IMR-90 (cell line): ENCODE measurements around the gene SIM1. TPM values are rescaled to one million over a fixed set of nuclear protein-coding genes. Genes with fewer than 3 reads are reported as not detected.

Experiments
- ATAC-seq: fragments of 200-7000 bp; cut with Tn5 transposase; 2 replicates; pipeline ENCODE4 v1.9.1; 2020; ENCODE audit warnings: low read depth, mild to moderate bottlenecking, moderate library complexity
- BruUV-seq: library from RNA; stranded (reverse); fragments of 400-500 nt; replicated peaks from 2 replicates; lab custom pipeline; 2021; lab: Mats Ljungman, UMichigan
- CTCF ChIA-PET: fragments of 300-600 bp; formaldehyde crosslinking; extraction: SDS; loops from one replicate; lab custom pipeline; 2021; ENCODE audit warnings: antibody characterized with exemption; lab: Yijun Ruan, JAX
- POLR2A ChIA-PET: fragments of 300-600 bp; sonication (Branson Sonifier 250); formaldehyde crosslinking; loops from one replicate; lab custom pipeline; 2022; ENCODE audit warnings: antibody characterized with exemption; ENCODE audit not compliant: unreplicated experiment; lab: Charles Lee
- DNase-seq: peaks from one replicate; pipeline ENCODE4 v3.0.0; 2013
- H2AFZ ChIP-seq: replicated peaks from 2 replicates; pipeline ENCODE3; 2013; ENCODE audit warnings: low read length, mild to moderate bottlenecking; ENCODE audit not compliant: poor library complexity
- H2AK5ac ChIP-seq: 2 replicates; pipeline ENCODE4 v1.6.1; 2013; ENCODE audit warnings: low read depth, low read length, inconsistent platforms
- H2AK9ac ChIP-seq: replicated peaks from 2 replicates; pipeline ENCODE3; 2013; ENCODE audit warnings: mild to moderate bottlenecking, low read depth, low read length, moderate library complexity; ENCODE audit not compliant: poor library complexity
- H2BK120ac ChIP-seq: 2 replicates; pipeline ENCODE4 v1.6.1; 2013; ENCODE audit warnings: low read depth, low read length, inconsistent platforms
- H2BK15ac ChIP-seq: 3 replicates; pipeline ENCODE4 v1.6.1; 2013; ENCODE audit warnings: low read depth, low read length, inconsistent platforms
- H2BK20ac ChIP-seq: 2 replicates; pipeline ENCODE4 v1.6.1; 2013; ENCODE audit warnings: low read depth, mild to moderate bottlenecking, inconsistent platforms, low read length, moderate library complexity
- H2BK5ac ChIP-seq: 2 replicates; pipeline ENCODE4 v1.6.1; 2013; ENCODE audit warnings: mild to moderate bottlenecking, low read depth, low read length, inconsistent platforms; ENCODE audit not compliant: poor library complexity, severe bottlenecking
- H3K14ac ChIP-seq: replicated peaks from 2 replicates; pipeline ENCODE4 v1.6.1; 2013; ENCODE audit warnings: low read depth, low read length, inconsistent platforms
- H3K18ac ChIP-seq: 2 replicates; pipeline ENCODE4 v1.6.1; 2013; ENCODE audit warnings: low read depth, low read length, control low read depth
- H3K23ac ChIP-seq: 2 replicates; pipeline ENCODE4 v1.6.1; 2013; ENCODE audit warnings: low read depth, low read length, inconsistent platforms
- H3K27ac ChIP-seq: 2 replicates; pipeline ENCODE4 v1.5.1; 2013; ENCODE audit warnings: mild to moderate bottlenecking, control low read depth, low read length; ENCODE audit not compliant: insufficient read depth
- H3K27me3 ChIP-seq: 2 replicates; pipeline ENCODE4 v1.6.1; 2013; ENCODE audit warnings: low read length; ENCODE audit not compliant: control insufficient read depth, insufficient read depth
- H3K36me3 ChIP-seq: 2 replicates; pipeline ENCODE4 v1.6.1; 2013; ENCODE audit warnings: low read length, mixed read lengths; ENCODE audit not compliant: control insufficient read depth, insufficient read depth
- H3K4ac ChIP-seq: 2 replicates; pipeline ENCODE4 v1.6.1; 2013; ENCODE audit warnings: low read depth, low read length, inconsistent platforms
- H3K4me1 ChIP-seq: 2 replicates; pipeline ENCODE4 v1.6.1; 2013; ENCODE audit warnings: low read length, mixed read lengths; ENCODE audit not compliant: control insufficient read depth, insufficient read depth
- H3K4me2 ChIP-seq: 2 replicates; pipeline ENCODE4 v1.6.1; 2013; ENCODE audit warnings: low read depth, mild to moderate bottlenecking, control low read depth, low read length, moderate library complexity
- H3K4me3 ChIP-seq: 2 replicates; pipeline ENCODE4 v1.5.1; 2013; ENCODE audit warnings: low read depth, mild to moderate bottlenecking, control low read depth, low read length, moderate library complexity; ENCODE audit not compliant: insufficient read depth
- H3K56ac ChIP-seq: 2 replicates; pipeline ENCODE4 v1.6.1; 2013; ENCODE audit warnings: low read length, inconsistent platforms; ENCODE audit not compliant: insufficient read depth; ENCODE audit errors: extremely low read depth
- H3K79me1 ChIP-seq, 2 experiments: 2 replicates each; pipeline ENCODE4 v1.6.1; 2013; ENCODE audit warnings: low read length in 2 of 2, inconsistent platforms in 1 of 2, low read depth in 1 of 2
- H3K9ac ChIP-seq: 2 replicates; pipeline ENCODE4 v1.6.1; 2013; ENCODE audit warnings: low read depth, low read length, control low read depth
- H3K9me1 ChIP-seq: 2 replicates; pipeline ENCODE4 v1.6.1; 2013; ENCODE audit warnings: low read length, inconsistent platforms; ENCODE audit not compliant: insufficient read depth
- H3K9me3 ChIP-seq: 2 replicates; pipeline ENCODE4 v1.6.1; 2013; ENCODE audit warnings: low read length; ENCODE audit not compliant: control insufficient read depth, insufficient read depth
- H4K20me1 ChIP-seq: 2 replicates; pipeline ENCODE4 v1.6.1; 2013; ENCODE audit warnings: low read length, inconsistent platforms; ENCODE audit not compliant: insufficient read depth
- H4K5ac ChIP-seq: 2 replicates; pipeline ENCODE4 v1.6.1; 2013; ENCODE audit warnings: mild to moderate bottlenecking, low read depth, low read length, control low read depth
- H4K8ac ChIP-seq, 2 experiments: 2 replicates each; pipeline ENCODE4 v1.6.1; 2013; ENCODE audit warnings: low read depth in 2 of 2, low read length in 2 of 2, control low read depth in 1 of 2, inconsistent platforms in 1 of 2
- H4K91ac ChIP-seq: 2 replicates; pipeline ENCODE4 v1.6.1; 2013; ENCODE audit warnings: low read depth, low read length, inconsistent platforms; ENCODE audit not compliant: insufficient read depth
- BHLHE40 ChIP-seq: fragments of 150-350 bp; IDR thresholded peaks from 2 replicates; pipeline ENCODE4 v1.6.1; 2016; ENCODE audit warnings: mild to moderate bottlenecking, low read depth, low read length
- CEBPB ChIP-seq: IDR thresholded peaks from 2 replicates; pipeline ENCODE4 v1.6.1; 2012; ENCODE audit warnings: low read depth, low read length, improper control_type of control experiment
- CHD1 ChIP-seq: IDR thresholded peaks from 2 replicates; pipeline ENCODE4 v1.6.1; 2012; ENCODE audit warnings: low read depth, low read length, improper control_type of control experiment
- CTCF ChIP-seq: conservative IDR thresholded peaks from 2 replicates; pipeline ENCODE4 v1.5.1; 2012; ENCODE audit warnings: mild to moderate bottlenecking, low read depth, low read length, improper control_type of control experiment
- ELK1 ChIP-seq: fragments of 150-350 bp; IDR thresholded peaks from 2 replicates; pipeline ENCODE4 v1.6.1; 2016; ENCODE audit warnings: low read depth, mild to moderate bottlenecking, low read length, moderate library complexity, borderline replicate concordance
- FOS ChIP-seq: fragments of 150-350 bp; IDR thresholded peaks from 2 replicates; pipeline ENCODE4 v1.6.1; 2016; ENCODE audit warnings: low read depth, low read length
- MAFK ChIP-seq: IDR thresholded peaks from 2 replicates; pipeline ENCODE4 v1.6.1; 2012; ENCODE audit warnings: low read depth, low read length, improper control_type of control experiment
- MAZ ChIP-seq: IDR thresholded peaks from 2 replicates; pipeline ENCODE4 v1.6.1; 2012; ENCODE audit warnings: low read depth, mild to moderate bottlenecking, low read length, improper control_type of control experiment, moderate library complexity, borderline replicate concordance
- MXI1 ChIP-seq: IDR thresholded peaks from 2 replicates; pipeline ENCODE4 v1.6.1; 2012; ENCODE audit warnings: low read depth, mild to moderate bottlenecking, low read length, moderate library complexity, borderline replicate concordance
- NFE2L2 ChIP-seq: fragments of 150-350 bp; IDR thresholded peaks from 2 replicates; pipeline ENCODE4 v1.6.1; 2016; ENCODE audit warnings: low read depth, mild to moderate bottlenecking, low read length
- POLR2A ChIP-seq: IDR thresholded peaks from 2 replicates; pipeline ENCODE4 v1.6.1; 2012; ENCODE audit warnings: mild to moderate bottlenecking, low read depth, low read length
- RAD21 ChIP-seq: IDR thresholded peaks from 2 replicates; pipeline ENCODE4 v1.6.1; 2012; ENCODE audit warnings: low read length, improper control_type of control experiment
- RCOR1 ChIP-seq: IDR thresholded peaks from 2 replicates; pipeline ENCODE4 v1.6.1; 2012; ENCODE audit warnings: mild to moderate bottlenecking, low read length, improper control_type of control experiment; ENCODE audit not compliant: insufficient replicate concordance
- RFX5 ChIP-seq: IDR thresholded peaks from 2 replicates; pipeline ENCODE4 v1.8.0; 2012; ENCODE audit warnings: low read depth, mild to moderate bottlenecking, low read length, moderate library complexity
- SMC3 ChIP-seq: fragments of 150-350 bp; IDR thresholded peaks from 2 replicates; pipeline ENCODE4 v1.6.1; 2016; ENCODE audit warnings: low read depth, mild to moderate bottlenecking, antibody characterized with exemption, low read length, moderate library complexity
- USF2 ChIP-seq: fragments of 150-350 bp; IDR thresholded peaks from 2 replicates; pipeline ENCODE4 v1.6.1; 2017; ENCODE audit warnings: mild to moderate bottlenecking, antibody characterized with exemption, low read length, low read depth
- WGBS, 2 experiments: methylation state at CpG; one replicate each; pipeline versions ENCODE4 v1.1.5 to v1.1.7; 2013; ENCODE audit warnings: missing lambda C conversion rate in 2 of 2; ENCODE audit not compliant: insufficient read length in 1 of 2; ENCODE audit errors: extremely low coverage in 2 of 2; 5-methylcytosine and 5-hydroxymethylcytosine counted together
- dilution Hi-C: fragments of 300-500 bp; cut with HindIII; formaldehyde crosslinking; loops from one replicate; pipeline ENCODE4 v1.14.3; 2018; ENCODE audit warnings: low sequenced_read_pairs; ENCODE audit not compliant: unreplicated experiment
- in situ Hi-C: fragments of 300-500 bp; cut with MboI; formaldehyde crosslinking; loops from 3 replicates; pipeline ENCODE4 v1.14.3; 2019; ENCODE audit warnings: low sequenced_read_pairs, inconsistent platforms, mixed read lengths
- intact Hi-C: fragments of 100-400 bp; cut with micrococcal nuclease; formaldehyde crosslinking; loops from 2 replicates; pipeline ENCODE4 v1.10.0; 2022
- polyA plus RNA-seq, 3 experiments: library from polyadenylated mRNA; depleted of rRNA; stranded (reverse); fragments of >200 nt; gene quantifications; 2 replicates each; pipeline ENCODE4 v1.2.3, GENCODE V29; 2012; ENCODE audit warnings: low replicate concordance in 1 of 3
- total RNA-seq: library from RNA; depleted of rRNA; stranded (reverse); fragments of >200 nt; gene quantifications from 2 replicates; pipeline ENCODE4 v1.2.3, GENCODE V29; 2012

SIM1 gene
- total and polyA plus RNA-seq, 2 of the 4 experiments (the other 2 are of a cell fraction), result not detected

- H3K4me3 ChIP-seq, result no peak overlapping the region
- no peaks in the 10 kb centered on the region; the same call in 1 of the 2 replicates for H3K9me1 ChIP-seq
- no peak overlapping the region for H2BK5ac ChIP-seq
- ChIA-PET CTCF (no interaction called here), POLR2A (no interaction called here)
- H3K4me1 ChIP-seq, result no peaks in the 10 kb centered on the region
- no peaks in the 10 kb centered on the region for H3K79me1 ChIP-seq
- dilution Hi-C loops, result no loop called here
- DNase-seq (no peak), ATAC-seq (no peak)
- peaks cover 35% of the 10 kb centered on the region for H3K27me3 ChIP-seq
- H3K4me2 ChIP-seq, result no peak overlapping the region
- no peaks in the 10 kb centered on the region for H4K20me1 ChIP-seq
- no peak overlapping the region for H2AK9ac ChIP-seq
- no peak overlapping the region for H2BK15ac ChIP-seq
- H3K9ac ChIP-seq, result no peak overlapping the region
- no peak overlapping the region for H2AFZ ChIP-seq
- H3K56ac ChIP-seq, result no peak overlapping the region
- in situ Hi-C loops, result loop anchor here (10.0 to 25.0 kb wide), 2 partner anchors 473 to 625 kb away; no protein-coding TSS in a partner anchor
- H4K5ac ChIP-seq, result no peak overlapping the region
- H3K18ac ChIP-seq, result no peak overlapping the region
- no TSS peak for BruUV-seq
- no CpG with 5 or more reads among the region's 2 CpGs for WGBS, 2 experiments
- intact Hi-C loops, result no loop called here
- H3K9me3 ChIP-seq, result no peaks in the 10 kb centered on the region
- H2BK120ac ChIP-seq, result no peak overlapping the region
- no peak overlapping the region for H4K91ac ChIP-seq
- no peak overlapping the region for H3K23ac ChIP-seq
- no peak overlapping the region for H4K8ac ChIP-seq
- no peaks in the 10 kb centered on the region for H3K36me3 ChIP-seq
- H2BK20ac ChIP-seq, result no peak overlapping the region
- TF ChIP-seq RCOR1, result no peak
- no peak for TF ChIP-seq FOS
- TF ChIP-seq MXI1, result no peak
- TF ChIP-seq ELK1, result no peak
- TF ChIP-seq RAD21, result no peak
- TF ChIP-seq NFE2L2, result no peak
- no peak for TF ChIP-seq RFX5
- no peak for TF ChIP-seq CTCF
- TF ChIP-seq POLR2A, result no peak
- no peak for TF ChIP-seq BHLHE40
- no peak for TF ChIP-seq CEBPB
- TF ChIP-seq MAFK, result no peak
- no peak for TF ChIP-seq CHD1
- no peak for TF ChIP-seq USF2
- no peak for TF ChIP-seq MAZ
- no peak for TF ChIP-seq SMC3
- no peak overlapping the region for H2AK5ac ChIP-seq
- no peak overlapping the region for H3K27ac ChIP-seq
- H3K14ac ChIP-seq, result no peak overlapping the region
- no peak overlapping the region for H3K4ac ChIP-seq
Observed at GRCh38 chr6:100487638-100488037, 22.9 kb upstream of the SIM1 start.
